DMS53 treated with DMSO at 0.1 percent for 48 hours (cell line): ENCODE results near the gene OBP2B.
"Not testable (repeated sequence)": the region's sequence is repeated elsewhere in the genome, so short reads cannot be mapped to it uniquely, and the experiment has no call there.

Experiments used
- DNase-seq: peaks from one replicate; lab custom pipeline; 2025; ENCODE audit not compliant: unreplicated experiment; lab: John Stamatoyannopoulos, UW

OBP2B gene

GRCh38 chr9:133169687-133170086, 39.4 kb downstream of the OBP2B start:
- DNase-seq: not testable (repeated sequence)

GRCh38 chr9:133169102-133169501, 39.9 kb downstream of the OBP2B start:
- DNase-seq: no peak

- DNase-seq: no peak
These were observed 40.6 kb downstream of the OBP2B start for GRCh38 chr9:133168432-133168831.

GRCh38 chr9:133167769-133168168, 41.3 kb downstream of the OBP2B start:
- no peak for DNase-seq

GRCh38 chr9:133167096-133167730, 41.8 kb downstream of the OBP2B start:
- DNase-seq: no peak

GRCh38 chr9:133166392-133166791, 42.7 kb downstream of the OBP2B start:
- no peak for DNase-seq

GRCh38 chr9:133165452-133165730, 43.7 kb downstream of the OBP2B start:
- DNase-seq: no peak

- DNase-seq: no peak
These were observed 44.9 kb downstream of the OBP2B start for GRCh38 chr9:133164191-133164590.

- peak; percentile 27 for DNase-seq
These were observed 45.4 kb downstream of the OBP2B start, which contains the start of gene GBGT1 for GRCh38 chr9:133163504-133164172. Gene GBGT1, minus strand, starts transcription at chr9:133163914. Its CDS starts 1,502 bp downstream, at chr9:133162412.

GRCh38 chr9:133162861-133163503, 46.1 kb downstream of the OBP2B start:
- DNase-seq: no peak

GRCh38 chr9:133161547-133161950, 47.5 kb downstream of the OBP2B start:
- no peak for DNase-seq

- peak; percentile 56 for DNase-seq
These were observed 48.1 kb downstream of the OBP2B start for GRCh38 chr9:133160742-133161546.

- no peak for DNase-seq
These were observed 50.4 kb downstream of the OBP2B start for GRCh38 chr9:133158695-133159094.
